Neural cell (in vitro differentiated cells): ENCODE measurements around the gene C5.

ENCODE experiments used
- EZH2 ChIP-seq: fragments of 200-600, 300-800 bp; shearing (Covaris generic), sonication (generic); IDR thresholded peaks from 2 replicates; pipeline ENCODE4 v1.6.1; 2014; ENCODE audit warnings: antibody characterized with exemption, low read length, borderline replicate concordance, mild to moderate bottlenecking; ENCODE audit not compliant: insufficient read depth, poor library complexity, severe bottlenecking
- TF ChIP-seq, protein P1 (sequence below): fragments of 450-650 bp; IDR thresholded peaks from 2 replicates; pipeline ENCODE4 v1.5.1; 2014; ENCODE audit warnings: antibody characterized with exemption, mild to moderate bottlenecking, moderate library complexity; ENCODE audit not compliant: poor library complexity, severe bottlenecking

DNA sequence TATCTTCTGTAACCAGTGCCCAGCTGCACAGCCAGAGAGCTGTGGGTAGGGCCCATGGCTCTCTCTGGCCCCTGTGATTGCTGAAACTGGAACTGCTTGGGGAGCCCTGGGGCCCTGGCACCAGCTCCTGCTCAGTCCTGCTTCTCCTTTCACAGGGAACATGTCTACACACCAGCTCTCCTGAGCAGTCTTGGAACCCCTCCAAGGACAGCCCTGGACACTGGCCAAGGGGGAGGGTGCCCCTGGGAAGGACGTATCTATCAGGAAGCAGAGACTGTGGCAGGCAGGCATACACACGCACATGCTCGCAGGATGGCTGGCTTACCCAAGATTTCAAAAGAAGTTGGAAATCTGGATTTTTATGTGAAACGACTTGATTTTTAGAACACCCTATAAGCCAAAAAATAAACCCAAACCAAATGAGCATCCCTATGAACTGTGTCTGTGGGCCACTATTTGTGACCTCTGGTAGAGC is 114.7 kb downstream of the C5 start:
- TF ChIP-seq, protein P1, sequence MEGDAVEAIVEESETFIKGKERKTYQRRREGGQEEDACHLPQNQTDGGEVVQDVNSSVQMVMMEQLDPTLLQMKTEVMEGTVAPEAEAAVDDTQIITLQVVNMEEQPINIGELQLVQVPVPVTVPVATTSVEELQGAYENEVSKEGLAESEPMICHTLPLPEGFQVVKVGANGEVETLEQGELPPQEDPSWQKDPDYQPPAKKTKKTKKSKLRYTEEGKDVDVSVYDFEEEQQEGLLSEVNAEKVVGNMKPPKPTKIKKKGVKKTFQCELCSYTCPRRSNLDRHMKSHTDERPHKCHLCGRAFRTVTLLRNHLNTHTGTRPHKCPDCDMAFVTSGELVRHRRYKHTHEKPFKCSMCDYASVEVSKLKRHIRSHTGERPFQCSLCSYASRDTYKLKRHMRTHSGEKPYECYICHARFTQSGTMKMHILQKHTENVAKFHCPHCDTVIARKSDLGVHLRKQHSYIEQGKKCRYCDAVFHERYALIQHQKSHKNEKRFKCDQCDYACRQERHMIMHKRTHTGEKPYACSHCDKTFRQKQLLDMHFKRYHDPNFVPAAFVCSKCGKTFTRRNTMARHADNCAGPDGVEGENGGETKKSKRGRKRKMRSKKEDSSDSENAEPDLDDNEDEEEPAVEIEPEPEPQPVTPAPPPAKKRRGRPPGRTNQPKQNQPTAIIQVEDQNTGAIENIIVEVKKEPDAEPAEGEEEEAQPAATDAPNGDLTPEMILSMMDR = no peak
- TF ChIP-seq EZH2 = no peak
